Stimulated activated CD8-positive, alpha-beta memory T cell treated with anti-CD3 and anti-CD28 coated beads, Interleukin-2, amount 100 ng/mL, for 1 hour (primary cell): ENCODE data around the gene RCE1.

Experiments used
- DNase-seq, 2 donors: peaks; one replicate each; pipeline ENCODE4 v3.0.0-alpha.2; 2020; ENCODE audit warnings: low read depth in 2 of 2

Gene RCE1

DNA sequence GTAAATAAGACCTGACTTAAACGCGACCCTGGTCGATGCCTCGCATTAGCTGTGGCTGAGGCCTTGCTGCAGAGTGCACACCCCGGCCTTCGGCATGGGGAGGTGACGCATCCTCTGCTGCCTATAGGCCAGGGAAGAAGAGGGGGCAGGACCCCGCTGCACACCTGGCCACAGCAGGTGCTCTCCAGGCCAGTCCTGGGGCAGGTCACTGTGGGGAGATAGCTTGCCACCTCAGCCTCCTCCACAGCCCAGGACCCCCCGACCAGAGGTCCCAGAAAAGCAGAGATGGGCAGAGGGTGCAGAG is 26.3 kb downstream of the RCE1 start:
- DNase-seq = no peak

DNA sequence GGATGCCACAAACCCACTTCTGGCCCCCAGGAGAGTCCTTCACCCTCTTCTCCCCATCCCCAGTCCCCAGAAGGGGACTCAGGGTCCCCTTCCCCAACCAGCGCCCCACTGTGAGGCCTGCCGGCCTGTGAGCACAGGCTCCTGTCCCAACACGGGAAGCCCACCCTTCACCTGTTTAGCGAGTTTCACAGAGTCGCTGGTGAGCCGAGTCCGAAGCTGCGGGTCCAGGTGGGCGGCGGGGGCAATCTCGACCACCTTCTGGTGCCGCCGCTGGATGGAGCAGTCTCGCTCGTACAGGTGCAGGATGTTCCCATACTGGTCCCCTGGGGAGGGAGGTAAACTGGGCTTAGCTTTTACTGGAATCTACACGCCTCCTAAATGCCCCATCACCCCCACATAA is 26.9 kb downstream of the RCE1 start:
- DNase-seq = no peak

DNA sequence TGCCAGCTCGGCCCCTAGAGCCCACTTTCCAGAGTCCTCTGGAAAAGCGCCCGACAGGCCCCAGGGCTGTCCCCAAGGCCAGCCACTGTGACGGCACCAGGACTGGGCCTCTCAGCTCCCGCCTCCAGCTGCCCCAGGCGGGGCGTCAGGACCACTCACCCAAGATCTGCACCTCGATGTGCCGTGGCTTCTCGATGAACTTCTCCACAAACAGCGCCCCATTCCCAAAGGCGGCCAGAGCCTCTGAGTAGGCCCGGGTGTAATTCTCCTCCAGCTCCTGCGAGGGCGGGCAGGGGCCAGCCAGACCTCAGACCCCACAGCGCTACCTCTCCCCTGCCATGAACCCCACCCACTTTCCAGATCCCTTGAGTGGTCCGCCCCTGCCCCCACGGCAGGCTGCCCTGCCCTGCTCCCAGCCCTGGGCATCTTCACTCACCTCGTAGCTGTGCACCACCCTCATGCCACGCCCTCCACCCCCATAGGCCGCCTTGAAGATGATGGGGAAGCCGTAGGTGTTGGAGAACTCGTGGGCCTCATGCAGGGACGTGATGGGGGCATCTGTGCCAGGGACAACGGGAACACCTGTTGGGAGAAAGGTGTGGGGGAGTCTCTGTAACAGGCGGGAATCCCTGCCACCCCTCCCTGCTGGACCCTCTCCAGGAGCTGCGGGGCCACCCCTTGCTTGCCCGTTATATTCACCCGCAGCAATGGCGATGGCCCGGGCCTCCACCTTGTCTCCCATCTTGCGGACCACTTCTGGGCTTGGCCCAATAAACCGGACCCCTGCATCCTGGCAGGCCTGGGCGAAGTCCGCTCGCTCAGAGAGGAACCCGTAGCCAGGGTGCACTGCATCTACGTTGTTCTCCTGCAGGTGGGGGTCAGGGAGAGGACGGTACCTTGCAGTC is 27.6 kb downstream of the RCE1 start:
- no peak for DNase-seq

DNA sequence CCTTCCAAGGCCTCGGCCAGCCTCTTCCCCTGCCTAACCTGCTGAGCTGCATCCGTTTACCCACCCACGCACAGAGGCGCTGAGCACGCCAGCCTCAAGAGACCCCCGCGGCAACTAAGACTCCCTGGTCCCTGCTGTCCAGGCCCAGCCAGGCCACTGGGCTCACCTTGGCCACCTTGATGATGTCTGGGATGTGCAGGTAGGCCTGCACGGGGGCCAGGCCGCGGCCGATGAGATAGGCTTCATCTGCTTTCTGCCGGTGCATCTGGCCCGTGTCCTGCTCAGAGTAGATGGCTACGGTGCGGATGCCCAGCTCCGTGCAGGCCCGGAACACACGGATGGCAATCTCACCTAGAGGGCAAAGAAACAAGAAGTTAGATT is 28.3 kb downstream of the RCE1 start:
- no peak for DNase-seq

DNA sequence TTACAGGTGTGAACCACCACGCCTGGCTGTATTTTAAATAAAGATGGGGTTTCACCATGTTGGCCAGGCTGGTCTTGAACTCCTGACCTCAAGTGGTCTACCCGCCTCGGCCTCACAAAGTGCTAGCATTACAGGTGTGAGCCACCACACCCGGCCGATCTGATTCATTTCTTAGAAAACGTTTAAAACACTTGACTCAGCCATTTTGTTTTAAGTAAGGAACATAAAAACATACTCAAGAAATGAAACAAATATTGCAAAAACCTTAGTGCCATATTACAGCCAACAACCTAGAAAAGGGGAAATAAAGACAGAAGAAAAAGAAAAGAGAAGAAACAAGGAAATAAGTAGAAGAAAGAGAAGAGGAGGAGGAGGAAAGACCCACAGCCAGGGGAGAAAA is 31.0 kb downstream of the RCE1 start:
- no peak for DNase-seq

DNA sequence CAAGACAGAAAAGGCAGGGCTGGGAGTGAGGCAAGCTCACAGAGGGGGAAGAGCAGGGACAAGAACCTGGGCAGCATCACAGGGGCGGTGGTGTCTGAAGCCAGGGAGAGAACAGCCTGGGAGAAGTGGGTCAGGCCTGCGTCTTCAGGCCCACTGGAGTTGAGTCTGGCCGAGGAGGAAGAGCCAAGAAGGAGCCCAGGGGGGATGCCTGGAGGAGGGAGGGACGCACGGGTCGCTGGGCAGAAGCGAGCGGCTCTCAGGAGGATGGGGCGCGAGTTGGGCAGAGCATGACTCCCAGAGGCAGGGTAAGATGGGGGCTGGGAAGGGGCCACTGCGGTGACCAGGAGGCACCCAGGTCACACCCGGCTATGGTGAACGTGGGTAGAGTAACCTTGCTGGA is 32.1 kb downstream of the RCE1 start:
- no peak for DNase-seq

DNA sequence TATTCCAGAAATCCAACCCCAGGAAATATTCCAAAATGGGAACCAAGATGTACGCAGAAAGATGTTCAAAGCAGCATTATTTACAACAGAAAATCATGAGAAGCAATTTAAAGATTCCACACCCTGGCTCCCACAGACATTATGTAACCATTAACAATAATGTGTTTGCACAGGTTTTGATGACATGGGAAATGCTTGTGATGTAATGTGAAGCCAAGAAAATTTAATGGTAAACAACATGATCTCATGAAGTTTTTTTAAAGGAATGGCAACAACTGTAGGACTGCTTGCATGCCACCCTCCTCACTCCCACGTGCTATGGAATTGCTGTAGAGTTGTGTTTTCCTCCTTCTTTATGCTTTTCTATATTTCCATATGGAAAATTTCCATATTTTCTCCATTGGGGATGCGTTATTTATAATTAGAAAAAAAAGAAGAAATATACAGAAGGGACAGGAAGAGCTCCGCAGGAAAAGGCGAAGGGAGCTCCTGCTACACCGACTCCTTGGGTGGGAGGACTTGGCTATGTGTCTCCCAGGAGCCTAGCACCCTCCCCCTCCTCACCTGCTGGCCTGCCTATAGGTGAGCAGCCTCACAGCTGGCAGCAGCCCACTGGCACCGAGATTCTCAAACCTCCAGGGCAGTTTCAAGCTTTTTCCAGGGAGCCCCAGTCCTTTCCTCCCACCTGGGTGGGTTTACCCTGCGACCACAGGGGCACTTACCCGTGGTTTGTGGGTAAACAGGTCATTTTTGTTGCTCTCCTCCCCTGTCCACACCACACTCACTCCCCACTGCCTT is 34.5 kb downstream of the RCE1 start:
- no peak for DNase-seq

DNA sequence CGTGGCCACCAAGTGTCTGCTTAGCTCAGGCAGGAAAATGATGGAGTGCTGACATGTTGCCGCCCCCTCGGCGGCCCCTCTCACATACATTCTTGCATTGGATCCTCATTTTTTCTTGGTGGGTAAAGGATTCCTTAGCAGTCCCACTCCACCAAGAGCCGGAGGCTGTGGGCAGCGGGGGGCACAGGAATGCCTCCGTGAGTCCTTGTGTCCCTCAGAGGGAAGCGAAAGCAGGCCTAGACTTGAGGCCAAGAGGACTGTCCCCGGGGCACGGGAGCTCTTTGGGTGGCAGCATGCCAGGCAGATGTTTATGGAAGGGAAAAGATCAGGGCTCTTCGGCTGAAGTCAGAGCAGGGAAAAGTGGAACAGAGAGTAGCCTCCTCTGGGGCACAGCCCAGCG is 35.2 kb downstream of the RCE1 start:
- DNase-seq = no peak

DNA sequence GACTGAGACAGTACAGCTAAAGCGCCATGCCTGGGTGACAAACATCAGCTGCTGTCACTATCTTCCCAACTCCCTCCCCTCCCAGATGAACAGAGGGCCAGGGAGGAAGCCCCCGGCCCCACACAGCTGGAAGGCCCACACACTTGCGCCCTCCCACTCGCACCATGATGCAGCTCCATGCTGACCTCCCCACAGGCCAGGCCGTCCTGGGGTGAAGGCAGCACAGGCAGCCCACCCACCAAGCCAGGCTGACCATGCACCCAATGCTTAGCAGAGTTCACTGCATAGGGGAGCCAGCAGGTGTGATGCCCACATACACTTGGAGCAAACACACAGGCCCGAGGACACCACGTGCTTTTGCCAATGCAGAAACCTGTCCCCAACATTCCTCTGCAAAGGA is 35.8 kb downstream of the RCE1 start:
- no peak for DNase-seq

DNA sequence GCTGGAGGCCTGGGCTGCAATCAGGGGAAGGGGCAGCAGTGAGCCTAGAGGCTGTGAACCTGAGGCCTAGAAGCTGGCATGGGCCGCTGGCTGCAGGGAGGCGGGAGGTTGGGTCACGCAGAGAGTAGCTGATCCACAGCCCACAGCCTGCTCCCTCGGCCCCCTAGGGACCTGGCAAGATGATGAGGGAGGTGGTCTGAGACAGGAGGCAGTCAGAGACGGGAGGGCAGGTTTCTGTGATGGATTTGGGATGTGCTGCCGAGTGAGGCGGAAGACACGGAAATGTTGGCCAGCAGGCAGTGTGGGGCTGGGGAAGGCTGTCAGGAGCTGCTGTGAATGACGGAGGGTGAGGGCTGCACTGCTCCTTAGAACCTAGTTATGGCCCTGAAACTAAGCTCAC is 36.3 kb downstream of the RCE1 start:
- no peak for DNase-seq

DNA sequence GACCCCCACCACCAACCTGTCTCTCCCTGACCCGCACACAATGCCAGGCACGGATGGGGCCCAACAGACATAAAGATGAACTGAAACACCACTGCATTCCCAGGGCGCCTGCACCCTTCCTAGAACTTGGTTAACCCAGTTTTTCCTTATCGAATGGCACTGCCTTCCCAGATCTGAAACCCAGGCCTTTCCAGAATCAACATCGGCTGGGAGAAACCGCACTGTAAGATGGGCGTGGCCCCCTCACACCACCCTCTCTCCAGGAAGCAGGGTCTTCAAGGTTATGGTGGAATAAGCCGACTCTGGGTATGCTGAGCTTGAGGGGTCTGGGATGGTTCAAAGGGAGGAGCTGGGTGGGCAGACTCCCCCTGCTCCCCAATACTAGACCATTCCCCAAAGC is 36.8 kb downstream of the RCE1 start:
- no peak for DNase-seq

DNA sequence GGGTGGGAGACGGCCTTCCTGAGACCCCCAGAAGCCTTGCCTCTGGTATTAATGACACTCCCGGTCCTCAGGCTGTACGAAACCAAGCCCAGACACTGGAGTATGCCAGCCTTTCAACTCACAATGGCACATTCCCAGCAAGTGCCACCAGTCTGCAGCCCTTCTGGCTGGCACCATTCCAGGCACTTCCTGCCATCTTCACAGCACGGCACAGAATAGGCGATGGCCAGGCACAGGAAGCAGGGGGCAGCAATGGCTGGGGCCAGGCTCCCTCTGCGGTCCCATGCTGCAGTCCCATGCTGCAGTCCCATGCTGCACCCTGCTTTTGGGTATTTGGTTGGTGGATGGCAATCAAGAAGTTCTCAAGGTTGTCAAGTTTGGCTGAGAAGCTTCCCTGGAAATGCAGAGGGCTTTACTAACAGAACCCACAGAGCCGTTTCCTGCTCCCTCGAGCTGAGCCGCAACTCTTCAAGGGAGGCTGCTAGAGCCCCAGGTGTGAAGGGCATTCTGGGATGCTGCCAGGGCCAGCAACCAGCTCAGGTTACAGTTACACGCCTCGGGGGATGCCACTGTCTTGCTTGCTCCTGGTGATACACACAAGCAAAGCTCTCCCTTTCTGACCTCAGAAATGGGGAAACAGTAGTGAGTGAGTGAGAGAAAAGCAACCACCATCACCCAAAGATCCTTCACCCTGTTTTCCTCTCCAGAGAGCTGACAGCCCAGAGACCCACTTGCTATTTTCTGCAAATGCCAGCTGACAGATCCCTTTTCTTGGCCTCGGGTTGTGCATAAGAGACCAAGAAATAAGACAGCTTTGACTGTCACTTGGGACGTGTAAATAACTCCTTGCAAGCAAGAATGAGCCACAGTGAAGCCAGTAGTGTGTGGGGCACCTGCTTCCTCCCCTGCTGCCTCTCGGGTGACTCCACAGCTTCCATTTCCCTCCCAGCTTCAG is 37.5 kb downstream of the RCE1 start:
- no peak for DNase-seq

DNA sequence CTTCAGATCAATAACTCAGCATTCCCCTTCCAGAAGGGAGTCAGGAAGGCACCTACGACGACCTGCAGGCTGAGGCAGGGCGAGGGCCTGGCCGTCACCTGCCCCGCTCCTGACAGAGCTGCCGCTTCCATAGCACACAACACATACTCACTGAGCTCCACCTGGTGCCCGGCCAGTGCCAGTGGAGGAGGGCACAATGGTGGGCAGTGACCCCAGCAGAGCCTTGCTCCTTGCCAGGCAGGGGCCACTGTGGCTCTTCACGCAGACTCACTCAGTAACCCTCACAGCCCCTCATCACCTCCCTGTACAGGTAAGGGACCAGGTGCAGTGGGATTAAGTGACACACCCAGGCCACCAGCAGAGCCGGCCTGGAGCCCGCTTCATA is 38.2 kb downstream of the RCE1 start:
- DNase-seq = no peak

DNA sequence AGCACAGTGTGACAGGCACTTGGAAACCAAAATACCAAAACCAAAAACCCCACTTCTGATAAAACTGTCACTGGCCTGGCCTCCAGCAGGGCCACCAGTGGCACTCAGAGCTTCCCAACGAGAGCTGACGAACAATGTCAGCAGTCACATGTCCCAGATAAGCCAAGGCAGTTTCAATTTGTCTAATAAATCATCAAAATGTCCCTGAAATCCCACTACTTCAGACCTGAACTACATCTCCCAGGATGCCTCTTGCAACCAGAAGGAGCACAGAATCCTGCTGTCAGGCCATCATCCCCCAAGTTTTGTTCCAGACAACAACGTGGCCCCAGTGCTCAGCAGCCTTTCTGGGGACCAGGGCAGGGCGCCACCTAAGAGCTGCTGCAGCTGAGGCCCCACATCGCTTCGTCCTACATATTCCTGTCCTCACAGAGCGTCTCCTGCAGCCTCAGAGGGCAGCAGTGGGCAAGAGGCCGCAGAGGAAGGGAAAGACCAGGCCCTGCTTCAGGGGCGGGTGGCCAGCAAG is 38.7 kb downstream of the RCE1 start:
- no peak for DNase-seq

DNA sequence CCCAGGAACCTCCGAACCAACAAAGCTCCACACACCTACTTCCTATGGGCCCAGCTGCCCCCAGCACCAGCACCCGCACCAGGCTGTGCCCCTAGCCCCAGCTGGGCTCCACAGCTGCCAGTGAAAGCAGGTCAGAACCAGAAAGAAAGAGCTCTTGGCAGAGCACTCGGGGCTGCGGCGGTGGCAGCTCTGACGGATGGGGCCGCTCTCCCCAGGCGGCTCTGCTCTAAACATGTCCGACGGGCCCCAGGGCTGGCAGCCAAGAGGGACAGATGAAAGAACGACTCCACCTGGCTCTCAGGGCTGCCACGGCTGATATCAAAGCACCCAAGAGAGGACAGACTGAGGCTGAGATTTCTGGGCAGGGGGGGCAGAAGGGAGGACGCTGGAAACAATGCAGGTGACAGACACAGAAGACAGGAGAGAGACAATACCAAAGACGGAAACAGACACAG is 39.3 kb downstream of the RCE1 start:
- DNase-seq = no peak

DNA sequence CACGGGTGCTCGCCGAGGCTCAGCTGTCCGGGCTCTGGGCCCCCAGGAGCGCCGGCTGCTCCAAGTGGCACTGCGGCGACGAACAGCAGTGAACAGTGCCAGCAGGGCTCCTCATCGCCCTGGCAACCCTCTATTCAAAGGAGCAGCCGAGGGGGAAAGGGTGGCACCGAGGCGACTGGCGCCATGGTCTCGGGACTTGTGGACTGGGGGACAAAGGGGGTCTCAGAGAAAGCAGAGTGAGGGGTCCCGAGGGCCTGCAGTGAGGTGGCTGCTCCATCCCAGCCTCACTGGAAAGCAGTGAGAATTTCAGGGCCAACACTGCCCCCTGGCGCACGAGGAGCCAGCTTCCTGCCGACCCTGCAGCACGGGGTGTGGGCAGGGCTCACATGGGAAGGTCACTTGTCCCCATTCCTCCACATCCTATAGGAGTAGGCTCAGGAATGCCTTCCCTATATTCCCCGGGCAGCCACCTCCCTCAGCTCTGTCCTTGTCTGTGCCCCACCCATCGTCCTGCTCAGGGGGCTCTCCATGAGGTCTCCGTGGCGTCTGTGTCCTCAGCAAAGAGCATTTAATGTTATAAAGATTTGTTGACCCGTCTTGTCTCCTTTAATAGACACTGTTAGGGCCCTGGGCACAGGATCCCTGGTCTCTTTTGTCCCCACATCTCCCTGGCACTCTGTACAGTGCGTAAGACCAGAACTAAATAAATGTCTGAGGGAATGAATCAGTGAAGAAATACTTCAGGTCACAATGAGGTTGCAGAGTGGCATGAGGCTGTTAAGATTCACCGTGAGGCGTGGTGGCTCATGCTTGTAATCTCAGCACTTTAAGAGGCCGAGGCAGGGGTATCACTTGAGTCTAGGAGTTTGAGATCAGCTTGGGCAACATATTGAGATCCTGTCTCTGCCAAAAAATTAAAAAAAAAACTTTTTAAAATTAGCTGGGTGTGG is 40.0 kb downstream of the RCE1 start:
- peak; percentile 14 to 38 for DNase-seq

DNA sequence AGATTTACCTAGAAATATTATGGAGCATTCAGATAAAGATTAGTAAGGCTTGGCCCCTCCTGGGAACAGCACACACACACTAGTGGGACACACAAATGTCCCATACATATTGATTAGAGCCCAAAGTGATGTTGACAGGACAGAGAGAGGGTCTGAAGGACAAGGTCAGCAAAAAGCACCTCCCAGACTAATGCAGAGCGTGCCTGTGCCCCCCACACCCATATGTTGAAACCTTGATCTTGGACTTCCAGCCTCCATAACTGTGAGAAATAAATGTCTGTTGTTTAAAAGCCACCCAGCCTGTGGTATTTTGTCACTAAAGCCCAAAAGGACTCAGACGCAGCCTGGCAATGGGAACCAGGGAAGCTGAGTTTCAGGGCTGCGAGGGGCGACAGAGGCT is 41.2 kb downstream of the RCE1 start:
- no peak for DNase-seq

DNA sequence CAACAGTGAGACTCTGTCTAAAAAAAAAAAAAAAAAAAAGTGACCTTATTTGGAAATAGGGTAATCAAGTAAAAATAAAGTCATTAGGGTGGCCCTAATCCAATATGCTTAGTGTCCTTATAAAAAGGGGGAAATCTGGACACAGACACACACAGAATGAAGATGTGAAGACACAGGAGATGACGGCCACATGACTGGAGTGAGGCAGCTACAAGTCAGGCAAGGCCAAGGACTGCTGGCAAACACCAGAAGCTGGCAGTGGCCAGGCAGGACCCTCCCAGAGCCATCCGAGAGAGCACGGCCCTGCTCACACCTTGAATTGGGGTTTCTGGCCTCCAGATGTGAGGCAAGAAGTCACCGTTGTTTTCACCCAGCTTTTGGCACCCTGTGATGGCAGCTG is 42.2 kb downstream of the RCE1 start:
- no peak for DNase-seq

DNA sequence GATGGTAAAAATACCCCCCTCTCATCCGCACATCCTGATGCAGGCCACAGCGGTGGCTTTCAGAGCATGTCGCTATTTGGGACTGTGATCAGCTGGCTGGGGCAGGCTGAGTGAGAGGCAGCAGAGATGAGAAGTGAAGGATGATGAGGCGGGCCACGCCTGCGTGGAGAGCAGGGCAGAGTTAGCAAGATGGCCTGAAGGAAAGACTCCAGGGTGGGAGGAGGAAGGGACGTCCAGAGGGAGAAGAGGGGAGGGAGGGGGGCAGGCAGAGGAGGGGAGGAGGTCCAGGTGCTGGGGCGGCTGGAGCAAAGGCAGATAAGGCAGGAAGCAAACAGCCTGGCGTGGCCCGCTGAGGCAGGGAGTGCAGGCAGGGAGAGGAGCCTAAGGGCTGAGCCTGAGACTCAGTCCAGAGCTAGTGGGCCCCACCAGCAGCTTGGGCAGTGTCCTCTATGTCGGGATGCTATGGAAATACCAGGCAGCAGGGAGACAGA is 42.8 kb downstream of the RCE1 start:
- no peak for DNase-seq

DNA sequence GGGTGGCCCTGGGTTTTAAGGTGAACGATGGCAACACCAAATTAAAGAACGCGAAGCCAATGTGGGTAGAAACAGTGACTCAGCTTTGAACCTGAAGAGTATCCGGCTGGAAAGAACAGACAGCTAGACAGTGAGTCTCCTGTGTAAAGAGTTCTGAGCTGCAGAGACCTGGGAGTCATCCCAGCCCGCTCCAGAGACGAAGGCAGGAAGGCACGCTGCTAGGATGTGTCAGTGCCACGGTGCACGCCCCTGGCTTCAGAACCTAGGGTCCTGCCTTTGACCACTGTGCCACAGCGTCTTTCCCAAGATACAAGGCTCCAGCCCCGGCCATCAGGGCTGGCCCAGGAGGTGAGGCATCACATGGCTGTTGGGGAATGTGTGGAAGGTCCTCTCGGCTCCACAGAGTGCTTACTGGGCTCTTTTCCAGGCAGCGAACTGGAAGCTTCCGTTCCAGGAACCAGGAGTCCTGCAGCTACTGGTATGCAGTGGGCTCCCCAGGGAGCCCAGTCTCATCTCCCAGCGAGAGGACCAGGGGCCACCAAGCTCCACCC is 43.5 kb downstream of the RCE1 start:
- no peak for DNase-seq
